ENCODE results near the gene ADAMTS20. TPM values are rescaled to one million over a fixed set of nuclear protein-coding genes. Genes with fewer than 3 reads are reported as not detected.

ADAMTS20 gene
- total RNA-seq, 1 experiment from 2014 or later: 1.6 TPM

DNA sequence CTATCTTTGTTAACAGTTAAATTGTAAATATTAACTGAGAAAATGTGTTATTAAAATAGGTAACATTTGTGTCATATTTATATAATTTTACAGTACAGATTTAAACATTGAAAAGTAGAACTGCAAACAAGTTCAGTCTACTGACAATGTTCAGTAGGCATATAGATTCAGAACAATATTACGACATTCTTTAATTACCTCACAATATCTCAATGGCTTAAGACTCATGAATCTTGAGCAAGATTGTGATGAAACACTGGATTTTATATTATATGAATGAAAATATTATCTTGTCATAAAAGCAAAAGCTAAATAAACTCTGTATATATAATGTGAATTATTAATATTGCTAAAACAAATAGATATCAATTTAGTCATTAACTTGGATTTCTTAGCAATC, 194.9 kb downstream of the ADAMTS20 start:
- Histone ChIP-seq H3F3A (ENCODE audit: low read length, unreplicated experiment) (no peaks in the 10 kb centered on the region), H4K20me1 (ENCODE audit: low read length) (no peaks in the 10 kb centered on the region), H3K4me1 (ENCODE audit: insufficient read depth, low read length) (no peaks in the 10 kb centered on the region), H3K9me3 (ENCODE audit: low read length) (no peaks in the 10 kb centered on the region), H3K27me3 (ENCODE audit: low read length) (no peaks in the 10 kb centered on the region), H3K4me2 (ENCODE audit: low read length) (no peak overlapping the region), H3K27ac (ENCODE audit: low read length) (no peak overlapping the region), H2AFZ (ENCODE audit: low read length) (no peak overlapping the region), H3K36me3 (ENCODE audit: low read depth, low read length) (no peaks in the 10 kb centered on the region), H3K9ac (ENCODE audit: low read length) (no peak overlapping the region), H3K9me2 (replicated peaks; ENCODE audit: low read length) (no peaks in the 10 kb centered on the region), H3K79me2 (ENCODE audit: low read length) (no peaks in the 10 kb centered on the region), H3K4me3 (ENCODE audit: low read length) (no peak overlapping the region)
- DNase-seq (no peak), ATAC-seq (no peak)
- TF ChIP-seq EZH2 (IDR thresholded peaks at IDR 0.05; ENCODE audit: low read length, unreplicated experiment): no peak
- TF ChIP-seq EZH2phosphoT487 (IDR thresholded peaks at IDR 0.05; ENCODE audit: borderline replicate concordance, low read length): no peak
- TF ChIP-seq, protein P1, sequence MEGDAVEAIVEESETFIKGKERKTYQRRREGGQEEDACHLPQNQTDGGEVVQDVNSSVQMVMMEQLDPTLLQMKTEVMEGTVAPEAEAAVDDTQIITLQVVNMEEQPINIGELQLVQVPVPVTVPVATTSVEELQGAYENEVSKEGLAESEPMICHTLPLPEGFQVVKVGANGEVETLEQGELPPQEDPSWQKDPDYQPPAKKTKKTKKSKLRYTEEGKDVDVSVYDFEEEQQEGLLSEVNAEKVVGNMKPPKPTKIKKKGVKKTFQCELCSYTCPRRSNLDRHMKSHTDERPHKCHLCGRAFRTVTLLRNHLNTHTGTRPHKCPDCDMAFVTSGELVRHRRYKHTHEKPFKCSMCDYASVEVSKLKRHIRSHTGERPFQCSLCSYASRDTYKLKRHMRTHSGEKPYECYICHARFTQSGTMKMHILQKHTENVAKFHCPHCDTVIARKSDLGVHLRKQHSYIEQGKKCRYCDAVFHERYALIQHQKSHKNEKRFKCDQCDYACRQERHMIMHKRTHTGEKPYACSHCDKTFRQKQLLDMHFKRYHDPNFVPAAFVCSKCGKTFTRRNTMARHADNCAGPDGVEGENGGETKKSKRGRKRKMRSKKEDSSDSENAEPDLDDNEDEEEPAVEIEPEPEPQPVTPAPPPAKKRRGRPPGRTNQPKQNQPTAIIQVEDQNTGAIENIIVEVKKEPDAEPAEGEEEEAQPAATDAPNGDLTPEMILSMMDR (conservative IDR thresholded peaks at IDR 0.05; ENCODE audit: low read depth, low read length): no peak
- ChIA-PET POLR2A (ENCODE audit: unreplicated experiment) (no interaction called here), CTCF (no interaction called here)
- BruUV-seq (replicated peaks): no TSS peak
- intact Hi-C loops (cut with micrococcal nuclease): no loop called here

DNA sequence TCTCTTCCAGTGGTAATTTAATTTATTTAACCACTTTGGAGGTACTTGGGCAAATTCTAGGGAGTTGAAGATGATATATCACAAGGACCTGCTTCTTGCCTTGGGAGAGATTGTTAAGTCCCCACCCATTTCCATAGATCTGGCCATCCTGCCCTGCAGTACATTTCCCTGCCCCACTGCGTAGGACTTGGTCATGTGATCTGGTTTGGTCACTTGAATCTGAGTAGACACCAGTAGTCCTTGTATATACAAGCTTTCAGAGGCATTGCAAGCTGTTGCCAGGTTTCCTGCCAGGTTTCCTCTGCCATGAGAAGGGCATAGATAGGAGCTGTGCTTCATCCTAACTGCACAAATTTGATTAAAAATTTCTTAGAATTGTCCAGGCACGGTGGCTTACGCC, 200.0 kb downstream of the ADAMTS20 start:
- ChIA-PET POLR2A (ENCODE audit: unreplicated experiment) (no interaction called here), CTCF (no interaction called here)
- TF ChIP-seq EZH2 (IDR thresholded peaks at IDR 0.05; ENCODE audit: low read length, unreplicated experiment) (no peak), EZH2phosphoT487 (IDR thresholded peaks at IDR 0.05; ENCODE audit: borderline replicate concordance, low read length) (no peak)
- TF ChIP-seq, protein P1 (conservative IDR thresholded peaks at IDR 0.05; ENCODE audit: low read depth, low read length): no peak
- no peak overlapping the region for H2AFZ ChIP-seq (ENCODE audit: low read length)
- intact Hi-C loops (cut with micrococcal nuclease): loop anchor here (5.0 kb wide), 1 partner anchor 325 kb away; no protein-coding TSS in a partner anchor
- H3K9me2 ChIP-seq (replicated peaks; ENCODE audit: low read length): no peaks in the 10 kb centered on the region
- H4K20me1 ChIP-seq (ENCODE audit: low read length): no peaks in the 10 kb centered on the region
- no peaks in the 10 kb centered on the region for H3K9me3 ChIP-seq (ENCODE audit: low read length)
- no peak overlapping the region for H3K4me2 ChIP-seq (ENCODE audit: low read length)
- BruUV-seq (replicated peaks): no TSS peak
- no peaks in the 10 kb centered on the region for H3K27me3 ChIP-seq (ENCODE audit: low read length)
- H3K9ac ChIP-seq (ENCODE audit: low read length): no peak overlapping the region
- no peaks in the 10 kb centered on the region for H3K36me3 ChIP-seq (ENCODE audit: low read depth, low read length)
- H3K4me3 ChIP-seq (ENCODE audit: low read length): no peak overlapping the region
- ATAC-seq (no peak), DNase-seq (no peak)
- no peaks in the 10 kb centered on the region for H3F3A ChIP-seq (ENCODE audit: low read length, unreplicated experiment)
- H3K27ac ChIP-seq (ENCODE audit: low read length): no peak overlapping the region
- H3K4me1 ChIP-seq (ENCODE audit: insufficient read depth, low read length): no peaks in the 10 kb centered on the region
- H3K79me2 ChIP-seq (ENCODE audit: low read length): no peaks in the 10 kb centered on the region

DNA sequence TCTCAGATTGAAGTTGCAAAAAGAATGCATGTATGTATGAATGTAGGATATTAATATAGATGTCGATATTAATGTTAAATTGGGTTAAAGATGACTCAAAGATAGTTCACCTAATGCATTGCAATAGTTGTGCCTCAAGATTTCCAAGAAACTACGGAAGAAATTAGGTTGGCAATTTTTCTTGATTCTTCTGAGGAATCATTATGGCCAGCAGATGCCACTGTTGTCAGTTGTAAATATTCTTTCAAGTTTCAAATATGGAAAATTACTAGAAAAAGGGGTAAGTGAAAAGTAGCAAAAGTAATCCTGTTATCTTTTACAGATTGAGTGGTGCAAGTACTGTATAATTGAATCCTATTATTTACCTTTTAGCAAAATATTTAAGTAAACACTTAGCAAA, 202.1 kb downstream of the ADAMTS20 start:
- POLR2A ChIA-PET (ENCODE audit: unreplicated experiment): no interaction called here
- Histone ChIP-seq H2AFZ (ENCODE audit: low read length) (no peak overlapping the region), H3K4me3 (ENCODE audit: low read length) (no peak overlapping the region), H3K27me3 (ENCODE audit: low read length) (no peaks in the 10 kb centered on the region), H3K9me2 (replicated peaks; ENCODE audit: low read length) (no peaks in the 10 kb centered on the region), H3K27ac (ENCODE audit: low read length) (no peak overlapping the region), H3K9ac (ENCODE audit: low read length) (no peak overlapping the region), H3F3A (ENCODE audit: low read length, unreplicated experiment) (no peaks in the 10 kb centered on the region), H3K4me2 (ENCODE audit: low read length) (no peak overlapping the region), H3K9me3 (ENCODE audit: low read length) (peaks cover 5% of the 10 kb centered on the region; the same call in 1 of the 2 replicates), H3K4me1 (ENCODE audit: insufficient read depth, low read length) (no peaks in the 10 kb centered on the region), H3K36me3 (ENCODE audit: low read depth, low read length) (0 out of 2 replicates have a peak, but pooled peaks cover 3% of the 10 kb centered on the region), H4K20me1 (ENCODE audit: low read length) (no peaks in the 10 kb centered on the region), H3K79me2 (ENCODE audit: low read length) (no peaks in the 10 kb centered on the region)
- CTCF ChIA-PET: no interaction called here
- TF ChIP-seq, protein P1 (conservative IDR thresholded peaks at IDR 0.05; ENCODE audit: low read depth, low read length): peak; percentile 80
- TF ChIP-seq EZH2phosphoT487 (IDR thresholded peaks at IDR 0.05; ENCODE audit: borderline replicate concordance, low read length): no peak
- intact Hi-C loops (cut with micrococcal nuclease): loop anchor here (1.0 to 5.0 kb wide), 5 partner anchors 95 to 532 kb away; no protein-coding TSS in a partner anchor
- BruUV-seq (replicated peaks): no TSS peak
- ATAC-seq (peak; percentile 33; the same call in 1 of the 2 replicates), DNase-seq (peak; percentile 62)

Data from PC-3 (cell line).